WTC11 (cell line): ENCODE data around the gene LRMDA. TPM values are rescaled to one million over a fixed set of nuclear protein-coding genes. Genes with fewer than 3 reads are reported as not detected.
A peak's percentile ranks its signal among the peaks of the same experiment; 100 is the strongest.

Experiments
- ATAC-seq: fragments of 200-7000 bp; cut with Tn5 transposase; 2 replicates; pipeline ENCODE4 v1.10.0; 2021; ENCODE audit warnings: mild to moderate bottlenecking, moderate library complexity
- CTCF ChIA-PET: fragments of 300-600 bp; sonication (Branson Sonifier 250); formaldehyde crosslinking; loops from one replicate; lab custom pipeline; 2021; ENCODE audit warnings: antibody characterized with exemption; lab: Charles Lee
- POLR2A ChIA-PET: fragments of 350-600 bp; sonication (Branson Sonifier 250); formaldehyde crosslinking; loops from one replicate; lab custom pipeline; 2021; ENCODE audit warnings: antibody characterized with exemption; lab: Charles Lee
- DNase-seq: peaks from one replicate; pipeline ENCODE4 v3.0.0; 2021; ENCODE audit warnings: low spot score
- H3K27ac Mint-ChIP-seq: 2 replicates; pipeline ENCODE4 v1.8.0; 2021; ENCODE audit warnings: mixed read lengths
- H3K27me3 Mint-ChIP-seq: 2 replicates; pipeline ENCODE4 v1.8.0; 2021; ENCODE audit warnings: low read depth, mild to moderate bottlenecking, moderate library complexity, mixed read lengths
- H3K36me3 Mint-ChIP-seq: 2 replicates; pipeline ENCODE4 v1.8.0; 2021; ENCODE audit warnings: mixed read lengths
- H3K4me1 Mint-ChIP-seq: 2 replicates; pipeline ENCODE4 v1.8.0; 2022; ENCODE audit warnings: mixed read lengths
- H3K4me3 Mint-ChIP-seq: 2 replicates; pipeline ENCODE4 v1.8.0; 2021; ENCODE audit warnings: mild to moderate bottlenecking, moderate library complexity, mixed read lengths
- H3K9me3 Mint-ChIP-seq: 2 replicates; pipeline ENCODE4 v1.8.0; 2021; ENCODE audit warnings: mixed read lengths
- E2F4 ChIP-seq: sonication (generic); formaldehyde crosslinking; IDR thresholded peaks from 2 replicates; pipeline ENCODE4 v1.8.1; 2022; ENCODE audit warnings: low read depth, mild to moderate bottlenecking, moderate library complexity, missing genetic modification reagents, borderline replicate concordance
- FOXJ3 ChIP-seq: sonication (generic); formaldehyde crosslinking; IDR thresholded peaks from 2 replicates; pipeline ENCODE4 v1.9.0; 2021; ENCODE audit warnings: missing genetic modification reagents, mild to moderate bottlenecking, borderline replicate concordance
- GABPB1 ChIP-seq: sonication (generic); formaldehyde crosslinking; IDR thresholded peaks from 2 replicates; pipeline ENCODE4 v1.8.1; 2023; ENCODE audit warnings: mild to moderate bottlenecking, missing genetic modification reagents
- GRHL2 ChIP-seq: fragments of 250-450 bp; sonication (Bioruptor Pico); IDR thresholded peaks from 2 replicates; pipeline ENCODE4 v1.8.0; 2022; ENCODE audit warnings: mild to moderate bottlenecking, moderate library complexity; ENCODE audit not compliant: insufficient replicate concordance, severe bottlenecking
- IRF2 ChIP-seq: sonication (generic); formaldehyde crosslinking; IDR thresholded peaks from 2 replicates; pipeline ENCODE4 v1.8.0; 2022; ENCODE audit warnings: low read depth, missing genetic modification reagents, borderline replicate concordance
- JUN ChIP-seq: sonication (generic); formaldehyde crosslinking; IDR thresholded peaks from 2 replicates; pipeline ENCODE4 v1.8.0; 2023; ENCODE audit warnings: mild to moderate bottlenecking, missing genetic modification reagents
- NR2C2 ChIP-seq: sonication (generic); formaldehyde crosslinking; IDR thresholded peaks from 2 replicates; pipeline ENCODE4 v1.8.0; 2022; ENCODE audit warnings: mild to moderate bottlenecking, missing genetic modification reagents
- OVOL2 ChIP-seq: fragments of 250-450 bp; sonication (Bioruptor Pico); IDR thresholded peaks from 2 replicates; pipeline ENCODE4 v1.9.0; 2021; ENCODE audit warnings: mild to moderate bottlenecking, borderline replicate concordance
- PRDM15 ChIP-seq: sonication (generic); formaldehyde crosslinking; IDR thresholded peaks from 2 replicates; pipeline ENCODE4 v1.8.0; 2022; ENCODE audit warnings: missing genetic modification reagents
- SMAD4 ChIP-seq: sonication (generic); formaldehyde crosslinking; IDR thresholded peaks from 2 replicates; pipeline ENCODE4 v1.8.0; 2022; ENCODE audit warnings: mild to moderate bottlenecking, missing genetic modification reagents
- TCF7 ChIP-seq: sonication (generic); formaldehyde crosslinking; IDR thresholded peaks from 2 replicates; pipeline ENCODE4 v1.8.0; 2022; ENCODE audit warnings: mild to moderate bottlenecking, low read depth, missing genetic modification reagents, moderate library complexity
- ZBTB21 ChIP-seq: sonication (generic); formaldehyde crosslinking; IDR thresholded peaks from 2 replicates; pipeline ENCODE4 v1.8.1; 2023; ENCODE audit warnings: mild to moderate bottlenecking, missing genetic modification reagents, borderline replicate concordance
- ZNF138 ChIP-seq: sonication (generic); formaldehyde crosslinking; conservative IDR thresholded peaks from 2 replicates; pipeline ENCODE4 v1.8.1; 2022; ENCODE audit warnings: mild to moderate bottlenecking, moderate library complexity, missing genetic modification reagents
- ZNF317 ChIP-seq: sonication (generic); formaldehyde crosslinking; IDR thresholded peaks from 2 replicates; pipeline ENCODE4 v1.8.1; 2023; ENCODE audit warnings: low read depth, mild to moderate bottlenecking, moderate library complexity, missing genetic modification reagents, borderline replicate concordance
- total RNA-seq: library from RNA; stranded (reverse); gene quantifications from 3 replicates; pipeline ENCODE4 v1.2.3, GENCODE V29; 2021
- TF ChIP-seq, protein P1 (sequence below): sonication (generic); formaldehyde crosslinking; IDR thresholded peaks from 2 replicates; pipeline ENCODE4 v1.8.0; 2022; ENCODE audit warnings: mild to moderate bottlenecking, missing genetic modification reagents
- TF ChIP-seq, protein P2 (sequence below): fragments of 250-450 bp; sonication (Bioruptor Pico); IDR thresholded peaks from 2 replicates; pipeline ENCODE4 v2.1.2; 2022; ENCODE audit warnings: mild to moderate bottlenecking, moderate library complexity

Gene LRMDA
- total RNA-seq, 1 experiment from 2014 or later, result 0.92 TPM

DNA sequence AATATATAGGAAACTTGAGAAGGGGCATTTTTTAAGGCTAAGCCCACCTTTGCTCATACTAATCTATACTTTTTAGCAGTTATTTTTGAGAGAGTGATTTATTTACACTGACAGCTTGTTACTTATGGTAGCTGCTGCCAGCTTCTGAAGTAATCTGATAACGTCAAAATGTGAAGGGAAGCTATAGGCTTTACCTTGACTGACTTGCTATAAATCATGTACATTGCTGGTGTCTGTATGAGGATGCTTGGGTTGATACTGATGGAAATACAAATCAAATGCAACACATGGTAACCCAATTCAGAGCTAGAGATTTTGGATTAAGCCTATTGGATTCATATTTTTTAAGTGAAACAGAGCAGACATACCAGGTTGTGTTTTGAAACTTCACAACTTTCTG, 299.4 kb downstream of the LRMDA start:
- POLR2A ChIA-PET, result no interaction called here
- no peaks in the 10 kb centered on the region for H3K36me3 Mint-ChIP-seq
- DNase-seq (no peak), ATAC-seq (no peak)
- H3K27me3 Mint-ChIP-seq, result no peaks in the 10 kb centered on the region
- CTCF ChIA-PET, result interaction anchor here (1.0 kb wide), 1 partner anchor 305 kb away, joined by 4 read pairs; no protein-coding TSS in a partner anchor
- no peak overlapping the region for H3K27ac Mint-ChIP-seq
- TF ChIP-seq PRDM15 (CRISPR knock-in tag) (no peak), ZNF138 (CRISPR knock-in tag) (no peak), NR2C2 (CRISPR knock-in tag) (no peak), E2F4 (CRISPR knock-in tag) (no peak), TCF7 (CRISPR knock-in tag) (no peak), IRF2 (no peak), OVOL2 (no peak), ZBTB21 (no peak), FOXJ3 (CRISPR knock-in tag) (no peak), ZNF317 (CRISPR knock-in tag) (no peak), GRHL2 (no peak), JUN (no peak), SMAD4 (no peak)
- TF ChIP-seq, protein P1, sequence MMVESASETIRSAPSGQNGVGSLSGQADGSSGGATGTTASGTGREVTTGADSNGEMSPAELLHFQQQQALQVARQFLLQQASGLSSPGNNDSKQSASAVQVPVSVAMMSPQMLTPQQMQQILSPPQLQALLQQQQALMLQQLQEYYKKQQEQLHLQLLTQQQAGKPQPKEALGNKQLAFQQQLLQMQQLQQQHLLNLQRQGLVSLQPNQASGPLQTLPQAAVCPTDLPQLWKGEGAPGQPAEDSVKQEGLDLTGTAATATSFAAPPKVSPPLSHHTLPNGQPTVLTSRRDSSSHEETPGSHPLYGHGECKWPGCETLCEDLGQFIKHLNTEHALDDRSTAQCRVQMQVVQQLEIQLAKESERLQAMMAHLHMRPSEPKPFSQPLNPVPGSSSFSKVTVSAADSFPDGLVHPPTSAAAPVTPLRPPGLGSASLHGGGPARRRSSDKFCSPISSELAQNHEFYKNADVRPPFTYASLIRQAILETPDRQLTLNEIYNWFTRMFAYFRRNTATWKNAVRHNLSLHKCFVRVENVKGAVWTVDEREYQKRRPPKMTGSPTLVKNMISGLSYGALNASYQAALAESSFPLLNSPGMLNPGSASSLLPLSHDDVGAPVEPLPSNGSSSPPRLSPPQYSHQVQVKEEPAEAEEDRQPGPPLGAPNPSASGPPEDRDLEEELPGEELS (CRISPR knock-in tag), result no peak
- TF ChIP-seq, all 79 proteins: peak for 0
- 0 out of 2 replicates have a peak, but pooled peaks cover 3% of the 10 kb centered on the region for H3K9me3 Mint-ChIP-seq
- peaks cover 11% of the 10 kb centered on the region for H3K4me1 Mint-ChIP-seq
- H3K4me3 Mint-ChIP-seq, result no peak overlapping the region

- CTCF ChIA-PET, result no interaction called here
- no peak overlapping the region for H3K4me3 Mint-ChIP-seq
- no peaks in the 10 kb centered on the region for H3K36me3 Mint-ChIP-seq
- DNase-seq (no peak), ATAC-seq (no peak)
- H3K27ac Mint-ChIP-seq, result no peak overlapping the region
- TF ChIP-seq E2F4 (CRISPR knock-in tag) (no peak), GABPB1 (CRISPR knock-in tag) (peak; percentile 65; the same call in 1 of the 2 replicates)
- TF ChIP-seq, protein P2, sequence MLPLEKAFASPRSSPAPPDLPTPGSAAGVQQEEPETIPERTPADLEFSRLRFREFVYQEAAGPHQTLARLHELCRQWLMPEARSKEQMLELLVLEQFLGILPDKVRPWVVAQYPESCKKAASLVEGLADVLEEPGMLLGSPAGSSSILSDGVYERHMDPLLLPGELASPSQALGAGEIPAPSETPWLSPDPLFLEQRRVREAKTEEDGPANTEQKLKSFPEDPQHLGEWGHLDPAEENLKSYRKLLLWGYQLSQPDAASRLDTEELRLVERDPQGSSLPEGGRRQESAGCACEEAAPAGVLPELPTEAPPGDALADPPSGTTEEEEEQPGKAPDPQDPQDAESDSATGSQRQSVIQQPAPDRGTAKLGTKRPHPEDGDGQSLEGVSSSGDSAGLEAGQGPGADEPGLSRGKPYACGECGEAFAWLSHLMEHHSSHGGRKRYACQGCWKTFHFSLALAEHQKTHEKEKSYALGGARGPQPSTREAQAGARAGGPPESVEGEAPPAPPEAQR, result no peak
- H3K27me3 Mint-ChIP-seq, result no peaks in the 10 kb centered on the region
- POLR2A ChIA-PET, result no interaction called here
- 0 out of 2 replicates have a peak, but pooled peaks cover 3% of the 10 kb centered on the region for H3K9me3 Mint-ChIP-seq
- peaks cover 15% of the 10 kb centered on the region for H3K4me1 Mint-ChIP-seq
Measured at GRCh38 chr10:75733135-75733890, 301.9 kb downstream of the LRMDA start.
